Measurements from ENCODE around the gene FAM168A.
A peak's percentile ranks its signal among the peaks of the same experiment; 100 is the strongest.

Gene FAM168A

GRCh38 chr11:73597956-73598718, at the start of gene FAM168A:
Gene FAM168A (minus strand): TSS chr11:73598112. CDS start chr11:73468474, 129,638 bp downstream.
- peak; percentile 89 for DNase-seq (ENCODE audit: low read depth)

GRCh38 chr11:73647459-73648100, 49.7 kb upstream of the FAM168A start:
- peak; percentile 88 for DNase-seq (ENCODE audit: low read depth)

- no peak for DNase-seq (ENCODE audit: low read depth)
These were observed 48.2 kb upstream of the FAM168A start, which contains the start of gene PLEKHB1 for GRCh38 chr11:73645972-73646631. Gene PLEKHB1 (plus strand): TSS chr11:73646581. CDS start chr11:73646609, 28 bp downstream.

GRCh38 chr11:73645121-73645969, 47.4 kb upstream of the FAM168A start:
- DNase-seq (ENCODE audit: low read depth), result no peak

- no peak for DNase-seq (ENCODE audit: low read depth)
These were observed 43.8 kb upstream of the FAM168A start for GRCh38 chr11:73641668-73642067.

- DNase-seq (ENCODE audit: low read depth), result no peak
These were observed 42.7 kb upstream of the FAM168A start for GRCh38 chr11:73640592-73640991.

GRCh38 chr11:73637012-73637411, 39.1 kb upstream of the FAM168A start:
- no peak for DNase-seq (ENCODE audit: low read depth)

- DNase-seq (ENCODE audit: low read depth), result no peak
These were observed 38.3 kb upstream of the FAM168A start for GRCh38 chr11:73636249-73636648.

GRCh38 chr11:73635721-73636120, 37.8 kb upstream of the FAM168A start:
- DNase-seq (ENCODE audit: low read depth), result no peak

- no peak for DNase-seq (ENCODE audit: low read depth)
These were observed 36.1 kb upstream of the FAM168A start for GRCh38 chr11:73633999-73634398.

GRCh38 chr11:73632996-73633395, 35.1 kb upstream of the FAM168A start:
- DNase-seq (ENCODE audit: low read depth), result no peak

GRCh38 chr11:73629907-73630306, 32.0 kb upstream of the FAM168A start:
- no peak for DNase-seq (ENCODE audit: low read depth)

- peak; percentile 55 for DNase-seq (ENCODE audit: low read depth)
These were observed 27.9 kb upstream of the FAM168A start for GRCh38 chr11:73625696-73626318.

GRCh38 chr11:73623686-73624085, 25.8 kb upstream of the FAM168A start:
- no peak for DNase-seq (ENCODE audit: low read depth)

GRCh38 chr11:73622926-73623593, 25.1 kb upstream of the FAM168A start:
- DNase-seq (ENCODE audit: low read depth), result no peak

- no peak for DNase-seq (ENCODE audit: low read depth)
These were observed 16.7 kb upstream of the FAM168A start for GRCh38 chr11:73614591-73614990.

GRCh38 chr11:73612601-73613140, 14.8 kb upstream of the FAM168A start:
- no peak for DNase-seq (ENCODE audit: low read depth)

GRCh38 chr11:73598719-73599379, 937 bp upstream of the FAM168A start:
- DNase-seq (ENCODE audit: low read depth), result no peak

GRCh38 chr11:73597336-73597955, 466 bp downstream of the FAM168A start:
- no peak for DNase-seq (ENCODE audit: low read depth)

GRCh38 chr11:73596547-73596946, 1.4 kb downstream of the FAM168A start:
- no peak for DNase-seq (ENCODE audit: low read depth)

Measured in activated T-cell treated with anti-CD3 and anti-CD28 coated beads for 1 hour (primary cell).